Measurements from ENCODE around the gene DRC7. TPM values are rescaled to one million over a fixed set of nuclear protein-coding genes. Genes with fewer than 3 reads are reported as not detected.
"Not testable (repeated sequence)": the region's sequence is repeated elsewhere in the genome, so short reads cannot be mapped to it uniquely, and the experiment has no call there.

DRC7 gene
- total RNA-seq, 2 donors from 2014 or later = 1.6 to 1.8 TPM

GRCh38 chr16:57775661-57776469 is 81.3 kb downstream of the DRC7 start:
- no peaks in the 10 kb centered on the region for H3K9me3 Mint-ChIP-seq
- 24 to 45% methylated on average over 10 to 23 of the region's 23 CpGs for WGBS, 2 experiments (ENCODE audit: insufficient coverage in 1 of 2, insufficient read length in 1 of 2)
- no peak overlapping the region for H3K4me3 Mint-ChIP-seq
- peak; percentile 96 for TF ChIP-seq CTCF (conservative IDR thresholded peaks at IDR 0.05)
- Histone ChIP-seq H3K9ac (ENCODE audit: extremely low read depth, low read length, poor library complexity, severe bottlenecking) (peak overlapping the region; percentile 38), H3K36me3 (ENCODE audit: control insufficient read depth, insufficient read depth, low read length) (peaks cover 62% of the 10 kb centered on the region), H3K4me3 (ENCODE audit: low read length) (no peak overlapping the region), H3K27ac (ENCODE audit: low read depth, low read length) (no peak overlapping the region), H3K27me3 (ENCODE audit: control insufficient read depth, insufficient read depth, low read length, poor library complexity, severe bottlenecking) (no peaks in the 10 kb centered on the region), H3K4me1 (ENCODE audit: control insufficient read depth, insufficient read depth, low read length) (peaks cover 24% of the 10 kb centered on the region), H3K9me3 (ENCODE audit: control insufficient read depth, low read length) (no peaks in the 10 kb centered on the region)
- H3K27me3 Mint-ChIP-seq (ENCODE audit: insufficient read depth) = no peaks in the 10 kb centered on the region
- peaks cover 21% of the 10 kb centered on the region for H3K4me1 Mint-ChIP-seq
- H3K36me3 Mint-ChIP-seq (ENCODE audit: low read depth) = peaks cover 17% of the 10 kb centered on the region
- peak overlapping the region; percentile 89 for H3K27ac Mint-ChIP-seq
- DNase-seq = peak; percentile 99

DNA sequence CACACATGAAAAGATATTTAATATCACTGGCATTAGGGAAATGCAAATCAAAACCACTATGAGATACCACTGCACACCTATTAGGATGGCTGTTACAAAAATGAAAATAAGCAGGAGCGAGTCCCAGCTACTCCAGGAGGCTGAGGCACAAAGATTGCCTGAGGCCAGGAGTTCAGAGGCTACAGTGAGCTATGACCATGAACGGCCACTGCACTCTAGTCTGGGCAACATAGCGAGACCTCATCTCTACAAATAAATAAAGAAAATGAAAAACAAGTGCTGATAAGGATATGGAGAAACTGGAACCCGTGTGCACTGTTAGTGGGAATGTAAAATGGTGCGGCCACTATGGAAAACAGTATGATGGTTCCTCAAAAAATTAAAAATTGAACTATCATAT is 84.1 kb downstream of the DRC7 start:
- H3K36me3 Mint-ChIP-seq (ENCODE audit: low read depth) = peaks cover 38% of the 10 kb centered on the region
- H3K4me3 Mint-ChIP-seq = no peak overlapping the region
- H3K9me3 Mint-ChIP-seq = no peaks in the 10 kb centered on the region
- Histone ChIP-seq H3K4me3 (ENCODE audit: low read length) (no peak overlapping the region), H3K36me3 (ENCODE audit: control insufficient read depth, insufficient read depth, low read length) (peaks cover 63% of the 10 kb centered on the region), H3K27ac (ENCODE audit: low read depth, low read length) (no peak overlapping the region), H3K27me3 (ENCODE audit: control insufficient read depth, insufficient read depth, low read length, poor library complexity, severe bottlenecking) (no peaks in the 10 kb centered on the region), H3K4me1 (ENCODE audit: control insufficient read depth, insufficient read depth, low read length) (peaks cover 17% of the 10 kb centered on the region), H3K9me3 (ENCODE audit: control insufficient read depth, low read length) (no peaks in the 10 kb centered on the region), H3K9ac (ENCODE audit: extremely low read depth, low read length, poor library complexity, severe bottlenecking) (no peak overlapping the region)
- no peak for TF ChIP-seq CTCF (conservative IDR thresholded peaks at IDR 0.05)
- peaks cover 21% of the 10 kb centered on the region for H3K4me1 Mint-ChIP-seq
- no peaks in the 10 kb centered on the region for H3K27me3 Mint-ChIP-seq (ENCODE audit: insufficient read depth)
- H3K27ac Mint-ChIP-seq = no peak overlapping the region
- DNase-seq = no peak
- WGBS, 2 experiments (ENCODE audit: insufficient coverage in 1 of 2, insufficient read length in 1 of 2) = 92 to 100% methylated on average over 3 to 4 of the region's 5 CpGs

GRCh38 chr16:57779836-57780235 is 85.2 kb downstream of the DRC7 start:
- H3K9me3 Mint-ChIP-seq; DNase-seq; H3K27ac ChIP-seq (ENCODE audit: low read depth, low read length); H3K27me3 ChIP-seq (ENCODE audit: control insufficient read depth, insufficient read depth, low read length, poor library complexity, severe bottlenecking); H3K4me3 ChIP-seq (ENCODE audit: low read length); H3K27ac Mint-ChIP-seq; H3K4me3 Mint-ChIP-seq; H3K9me3 ChIP-seq (ENCODE audit: control insufficient read depth, low read length); H3K9ac ChIP-seq (ENCODE audit: extremely low read depth, low read length, poor library complexity, severe bottlenecking); H3K27me3 Mint-ChIP-seq (ENCODE audit: insufficient read depth): not testable (repeated sequence)
- WGBS, 2 experiments (ENCODE audit: insufficient coverage in 1 of 2, insufficient read length in 1 of 2) = 90 to 95% methylated on average over 2 to 5 of the region's 5 CpGs
- H3K36me3 ChIP-seq (ENCODE audit: control insufficient read depth, insufficient read depth, low read length) = peaks cover 61% of the 10 kb centered on the region
- peaks cover 17% of the 10 kb centered on the region for H3K4me1 ChIP-seq (ENCODE audit: control insufficient read depth, insufficient read depth, low read length)
- peaks cover 18% of the 10 kb centered on the region for H3K4me1 Mint-ChIP-seq
- peaks cover 46% of the 10 kb centered on the region for H3K36me3 Mint-ChIP-seq (ENCODE audit: low read depth)
